B cell (primary cell): ENCODE data around the gene OR51A2.

ENCODE experiments used
- EZH2 ChIP-seq: IDR thresholded peaks from 2 replicates; pipeline ENCODE4 v1.6.1; 2012; ENCODE audit warnings: borderline replicate concordance, low read depth, mild to moderate bottlenecking, moderate library complexity, low read length; ENCODE audit not compliant: insufficient read depth, poor library complexity, severe bottlenecking
- TF ChIP-seq, protein P1 (sequence below): fragments of 200-600 bp; IDR thresholded peaks from one replicate; pipeline ENCODE4 v1.8.0; 2022; ENCODE audit warnings: antibody characterized with exemption, mild to moderate bottlenecking

DNA sequence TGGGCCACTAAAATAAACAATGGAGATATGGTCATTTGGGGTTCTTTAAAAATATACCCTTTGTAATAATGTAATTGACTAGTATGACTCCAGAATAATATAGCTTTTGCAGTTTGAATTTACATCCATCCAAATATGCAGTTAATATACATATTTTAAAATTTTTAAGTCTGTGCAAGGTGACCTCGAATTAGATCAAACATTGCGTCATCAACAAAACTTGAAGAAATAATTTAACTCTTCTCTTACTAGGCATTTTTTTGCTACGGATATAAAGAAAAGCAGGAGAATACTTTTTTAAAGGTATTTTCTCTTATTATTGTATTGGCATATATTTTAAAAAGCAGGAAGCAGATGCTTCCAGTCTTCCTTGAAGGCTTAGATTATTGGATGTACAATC, 18.8 kb downstream of the OR51A2 start:
- TF ChIP-seq, protein P1, sequence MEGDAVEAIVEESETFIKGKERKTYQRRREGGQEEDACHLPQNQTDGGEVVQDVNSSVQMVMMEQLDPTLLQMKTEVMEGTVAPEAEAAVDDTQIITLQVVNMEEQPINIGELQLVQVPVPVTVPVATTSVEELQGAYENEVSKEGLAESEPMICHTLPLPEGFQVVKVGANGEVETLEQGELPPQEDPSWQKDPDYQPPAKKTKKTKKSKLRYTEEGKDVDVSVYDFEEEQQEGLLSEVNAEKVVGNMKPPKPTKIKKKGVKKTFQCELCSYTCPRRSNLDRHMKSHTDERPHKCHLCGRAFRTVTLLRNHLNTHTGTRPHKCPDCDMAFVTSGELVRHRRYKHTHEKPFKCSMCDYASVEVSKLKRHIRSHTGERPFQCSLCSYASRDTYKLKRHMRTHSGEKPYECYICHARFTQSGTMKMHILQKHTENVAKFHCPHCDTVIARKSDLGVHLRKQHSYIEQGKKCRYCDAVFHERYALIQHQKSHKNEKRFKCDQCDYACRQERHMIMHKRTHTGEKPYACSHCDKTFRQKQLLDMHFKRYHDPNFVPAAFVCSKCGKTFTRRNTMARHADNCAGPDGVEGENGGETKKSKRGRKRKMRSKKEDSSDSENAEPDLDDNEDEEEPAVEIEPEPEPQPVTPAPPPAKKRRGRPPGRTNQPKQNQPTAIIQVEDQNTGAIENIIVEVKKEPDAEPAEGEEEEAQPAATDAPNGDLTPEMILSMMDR: no peak
- TF ChIP-seq EZH2: no peak
